Keratinocyte (primary cell): ENCODE data around the gene GRM7.

ENCODE experiments used
- EZH2 ChIP-seq: IDR thresholded peaks from one replicate; pipeline ENCODE4 v1.6.1; 2012; ENCODE audit warnings: inconsistent platforms, mild to moderate bottlenecking, low read length, moderate library complexity
- TF ChIP-seq, protein P1 (sequence below), 3 experiments: IDR thresholded peaks in 1 of 3; conservative IDR thresholded peaks in 1 of 3; optimal IDR thresholded peaks in 1 of 3; 2 replicates in 2 of 3; 3 replicates in 1 of 3; pipeline versions ENCODE3 to v1.5.1; 2011; ENCODE audit warnings: low read length in 3 of 3, mild to moderate bottlenecking in 3 of 3, moderate library complexity in 2 of 3, control low read depth in 1 of 3, inconsistent platforms in 1 of 3; ENCODE audit not compliant: insufficient read depth in 2 of 3; ENCODE audit errors: extremely low read depth in 1 of 3

DNA sequence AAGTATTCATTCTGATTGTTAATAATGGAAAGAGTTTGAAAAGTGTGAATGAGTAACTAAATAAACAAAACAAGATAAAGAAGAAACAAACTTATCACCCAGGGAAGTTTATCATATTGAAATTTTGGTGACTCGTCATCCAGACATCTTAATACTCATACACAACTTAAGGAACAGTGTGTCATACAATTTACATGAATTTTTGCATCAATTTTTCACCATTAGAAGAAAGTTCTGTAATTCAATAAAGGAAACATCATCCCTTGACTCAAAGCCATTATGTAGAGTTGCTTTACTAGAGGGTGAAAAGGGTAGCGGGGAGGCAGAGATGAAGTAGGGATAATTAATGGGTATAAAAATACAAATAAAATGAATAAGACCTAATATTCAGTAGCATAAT lies 536.2 kb downstream of the GRM7 start:
- TF ChIP-seq, protein P1, sequence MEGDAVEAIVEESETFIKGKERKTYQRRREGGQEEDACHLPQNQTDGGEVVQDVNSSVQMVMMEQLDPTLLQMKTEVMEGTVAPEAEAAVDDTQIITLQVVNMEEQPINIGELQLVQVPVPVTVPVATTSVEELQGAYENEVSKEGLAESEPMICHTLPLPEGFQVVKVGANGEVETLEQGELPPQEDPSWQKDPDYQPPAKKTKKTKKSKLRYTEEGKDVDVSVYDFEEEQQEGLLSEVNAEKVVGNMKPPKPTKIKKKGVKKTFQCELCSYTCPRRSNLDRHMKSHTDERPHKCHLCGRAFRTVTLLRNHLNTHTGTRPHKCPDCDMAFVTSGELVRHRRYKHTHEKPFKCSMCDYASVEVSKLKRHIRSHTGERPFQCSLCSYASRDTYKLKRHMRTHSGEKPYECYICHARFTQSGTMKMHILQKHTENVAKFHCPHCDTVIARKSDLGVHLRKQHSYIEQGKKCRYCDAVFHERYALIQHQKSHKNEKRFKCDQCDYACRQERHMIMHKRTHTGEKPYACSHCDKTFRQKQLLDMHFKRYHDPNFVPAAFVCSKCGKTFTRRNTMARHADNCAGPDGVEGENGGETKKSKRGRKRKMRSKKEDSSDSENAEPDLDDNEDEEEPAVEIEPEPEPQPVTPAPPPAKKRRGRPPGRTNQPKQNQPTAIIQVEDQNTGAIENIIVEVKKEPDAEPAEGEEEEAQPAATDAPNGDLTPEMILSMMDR (optimal IDR thresholded peaks at IDR 0.05 in 1 of 3, IDR thresholded peaks at IDR 0.05 in 1 of 3, conservative IDR thresholded peaks at IDR 0.05 in 1 of 3; ENCODE audit: extremely low read depth in 1 of 3, insufficient read depth in 2 of 3, low read length in 3 of 3), result no peak
- no peak for TF ChIP-seq EZH2
